GM18951 (cell line): ENCODE measurements around the gene CGREF1.
"Not testable (repeated sequence)": the region's sequence is repeated elsewhere in the genome, so short reads cannot be mapped to it uniquely, and the experiment has no call there.

ENCODE experiments used
- POLR2A ChIP-seq: IDR thresholded peaks from 4 replicates; pipeline ENCODE4 v1.6.1; 2011; ENCODE audit warnings: mild to moderate bottlenecking; ENCODE audit not compliant: insufficient read length, insufficient read depth; ENCODE audit errors: extremely low read depth
- in situ Hi-C: fragments of 300-500 bp; cut with MboI; formaldehyde crosslinking; loops from one replicate; pipeline ENCODE4 v1.12.0; 2022; ENCODE audit warnings: low sequenced_read_pairs, mixed read lengths, inconsistent platforms; ENCODE audit not compliant: unreplicated experiment

The CGREF1 gene

GRCh38 chr2:27084297-27085061 is 34.4 kb downstream of the CGREF1 start:
- no peak for TF ChIP-seq POLR2A
- in situ Hi-C loops, result no loop called here

GRCh38 chr2:27083410-27084296 is 35.3 kb downstream of the CGREF1 start:
- in situ Hi-C loops, result no loop called here
- TF ChIP-seq POLR2A, result no peak

- in situ Hi-C loops, result no loop called here
- no peak for TF ChIP-seq POLR2A
These were observed 36.0 kb downstream of the CGREF1 start for GRCh38 chr2:27082773-27083409.

- in situ Hi-C loops, result no loop called here
These were observed 36.8 kb downstream of the CGREF1 start for GRCh38 chr2:27081984-27082772.

GRCh38 chr2:27080603-27080936 is 38.4 kb downstream of the CGREF1 start:
- no peak for TF ChIP-seq POLR2A
- in situ Hi-C loops, result no loop called here

More at GRCh38 chr2:27081984-27082772, 36.8 kb downstream of the CGREF1 start:
- TF ChIP-seq POLR2A, result no peak

- in situ Hi-C loops, result no loop called here
These were observed 38.8 kb downstream of the CGREF1 start for GRCh38 chr2:27080140-27080469.

GRCh38 chr2:27079233-27080139 is 39.4 kb downstream of the CGREF1 start:
- in situ Hi-C loops, result no loop called here
- no peak for TF ChIP-seq POLR2A

More at GRCh38 chr2:27080140-27080469, 38.8 kb downstream of the CGREF1 start:
- no peak for TF ChIP-seq POLR2A

- in situ Hi-C loops, result no loop called here
- no peak for TF ChIP-seq POLR2A
These were observed 40.4 kb downstream of the CGREF1 start, which contains the start of gene EMILIN1 for GRCh38 chr2:27078267-27079194. Gene EMILIN1 (plus strand): TSS chr2:27078615. CDS start chr2:27079066, 451 bp downstream.

- no peak for TF ChIP-seq POLR2A
- in situ Hi-C loops, result no loop called here
These were observed 41.7 kb downstream of the CGREF1 start for GRCh38 chr2:27077231-27077630.

GRCh38 chr2:27076323-27076722 is 42.6 kb downstream of the CGREF1 start:
- no peak for TF ChIP-seq POLR2A
- in situ Hi-C loops, result no loop called here

GRCh38 chr2:27075566-27075871 is 43.4 kb downstream of the CGREF1 start:
- in situ Hi-C loops, result not testable (repeated sequence)
